ENCODE measurements around the gene NOS3. TPM values are rescaled to one million over a fixed set of nuclear protein-coding genes. Genes with fewer than 3 reads are reported as not detected.

NOS3 gene
- total and polyA plus RNA-seq, 2 experiments from 2014 or later: 0.32 to 0.83 TPM

- H3K4me2 ChIP-seq (ENCODE audit: unreplicated experiment): no peak overlapping the region
- no peak for DNase-seq
- in situ Hi-C loops (cut with MboI): no loop called here
- no peak overlapping the region for H3K4me3 ChIP-seq
- no peak overlapping the region for H3K27ac ChIP-seq
- no peaks in the 10 kb centered on the region for H3K9me2 ChIP-seq (ENCODE audit: insufficient read depth)
- H3K79me2 ChIP-seq (ENCODE audit: insufficient read depth): no peaks in the 10 kb centered on the region
- no peaks in the 10 kb centered on the region for H4K20me1 ChIP-seq (ENCODE audit: insufficient read depth)
- H3K36me3 ChIP-seq (ENCODE audit: low read depth): no peaks in the 10 kb centered on the region
- no peaks in the 10 kb centered on the region for H3F3A ChIP-seq (ENCODE audit: insufficient read depth)
- no peaks in the 10 kb centered on the region for H3K4me1 ChIP-seq (ENCODE audit: insufficient read depth)
- WGBS, 2 experiments (ENCODE audit: low coverage in 1 of 2, low lambda C conversion rate in 2 of 2, missing lambda C conversion rate in 2 of 2): 36 to 38% methylated on average over 4 of the region's 4 CpGs
- TF ChIP-seq EZH2 (IDR thresholded peaks at IDR 0.05; ENCODE audit: insufficient read depth, poor library complexity, severe bottlenecking): no peak
- TF ChIP-seq EZH2phosphoT487 (IDR thresholded peaks at IDR 0.05; ENCODE audit: insufficient read depth, low read depth): no peak
- H3K9me3 ChIP-seq (ENCODE audit: low read depth): no peaks in the 10 kb centered on the region
- H3K9ac ChIP-seq: no peak overlapping the region
- no peak overlapping the region for H2AFZ ChIP-seq
- 0 out of 2 replicates have a peak, but pooled peaks cover 6% of the 10 kb centered on the region for H3K27me3 ChIP-seq (replicated peaks; ENCODE audit: insufficient read depth)
Measured at GRCh38 chr7:150949564-150949963, 41.3 kb upstream of the NOS3 start.

DNA sequence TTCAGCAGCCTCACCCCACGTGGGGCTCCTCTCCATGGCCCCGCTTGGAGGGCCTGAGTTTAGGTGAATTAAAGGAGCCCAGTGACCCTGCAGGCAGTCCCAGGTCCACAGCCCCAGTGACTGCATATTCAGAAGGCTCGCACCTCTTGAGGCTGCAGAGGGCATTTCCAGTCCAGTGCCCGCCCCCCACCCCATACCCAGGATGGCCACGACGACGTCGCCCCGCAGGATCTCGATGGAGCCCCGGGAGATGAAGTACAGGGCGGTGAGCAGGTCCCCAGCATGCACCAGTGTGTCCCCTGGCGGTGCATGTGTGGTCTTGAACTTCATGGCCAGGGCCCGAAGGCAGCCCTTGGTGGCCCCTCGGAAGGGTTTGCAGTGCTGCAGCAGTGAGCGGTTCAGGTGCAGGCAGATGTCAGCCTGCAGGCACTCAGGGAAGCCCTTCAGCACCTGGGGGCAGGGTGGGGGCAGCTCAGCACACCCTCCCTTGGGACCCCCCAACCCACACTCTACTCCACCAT is 40.8 kb upstream of the NOS3 start:
- Histone ChIP-seq H3K9ac (no peak overlapping the region), H3K79me2 (ENCODE audit: insufficient read depth) (no peaks in the 10 kb centered on the region), H3K36me3 (ENCODE audit: low read depth) (no peaks in the 10 kb centered on the region), H3K27me3 (replicated peaks; ENCODE audit: insufficient read depth) (0 out of 2 replicates have a peak, but pooled peaks cover 6% of the 10 kb centered on the region), H2AFZ (no peak overlapping the region), H3K9me2 (ENCODE audit: insufficient read depth) (no peaks in the 10 kb centered on the region), H3K4me3 (no peak overlapping the region), H3K27ac (no peak overlapping the region), H3F3A (ENCODE audit: insufficient read depth) (no peaks in the 10 kb centered on the region), H4K20me1 (ENCODE audit: insufficient read depth) (no peaks in the 10 kb centered on the region), H3K4me2 (ENCODE audit: unreplicated experiment) (no peak overlapping the region), H3K9me3 (ENCODE audit: low read depth) (no peaks in the 10 kb centered on the region), H3K4me1 (ENCODE audit: insufficient read depth) (no peaks in the 10 kb centered on the region)
- no peak for DNase-seq
- in situ Hi-C loops (cut with MboI): no loop called here
- TF ChIP-seq EZH2phosphoT487 (IDR thresholded peaks at IDR 0.05; ENCODE audit: insufficient read depth, low read depth) (no peak), EZH2 (IDR thresholded peaks at IDR 0.05; ENCODE audit: insufficient read depth, poor library complexity, severe bottlenecking) (no peak)
- WGBS, 2 experiments (ENCODE audit: low coverage in 1 of 2, low lambda C conversion rate in 2 of 2, missing lambda C conversion rate in 2 of 2): 77 to 80% methylated on average over 11 to 15 of the region's 16 CpGs

GRCh38 chr7:150950496-150951180 is 40.2 kb upstream of the NOS3 start:
- Histone ChIP-seq H3K27me3 (replicated peaks; ENCODE audit: insufficient read depth) (0 out of 2 replicates have a peak, but pooled peaks cover 6% of the 10 kb centered on the region), H3K27ac (no peak overlapping the region), H3K9me3 (ENCODE audit: low read depth) (no peaks in the 10 kb centered on the region), H3F3A (ENCODE audit: insufficient read depth) (no peaks in the 10 kb centered on the region), H3K79me2 (ENCODE audit: insufficient read depth) (no peaks in the 10 kb centered on the region), H2AFZ (no peak overlapping the region), H3K4me1 (ENCODE audit: insufficient read depth) (no peaks in the 10 kb centered on the region), H3K4me3 (no peak overlapping the region), H3K9ac (no peak overlapping the region), H3K36me3 (ENCODE audit: low read depth) (no peaks in the 10 kb centered on the region), H4K20me1 (ENCODE audit: insufficient read depth) (no peaks in the 10 kb centered on the region), H3K9me2 (ENCODE audit: insufficient read depth) (no peaks in the 10 kb centered on the region), H3K4me2 (ENCODE audit: unreplicated experiment) (no peak overlapping the region)
- TF ChIP-seq EZH2phosphoT487 (IDR thresholded peaks at IDR 0.05; ENCODE audit: insufficient read depth, low read depth) (no peak), EZH2 (IDR thresholded peaks at IDR 0.05; ENCODE audit: insufficient read depth, poor library complexity, severe bottlenecking) (no peak)
- DNase-seq: no peak
- WGBS, 2 experiments (ENCODE audit: low coverage in 1 of 2, low lambda C conversion rate in 2 of 2, missing lambda C conversion rate in 2 of 2): 72 to 77% methylated on average over 27 of the region's 27 CpGs
- in situ Hi-C loops (cut with MboI): no loop called here

GRCh38 chr7:150951181-150951520 is 39.7 kb upstream of the NOS3 start:
- WGBS, 2 experiments (ENCODE audit: low coverage in 1 of 2, low lambda C conversion rate in 2 of 2, missing lambda C conversion rate in 2 of 2): 79% methylated on average over 10 of the region's 16 CpGs
- no peak for DNase-seq
- Histone ChIP-seq H3K9ac (no peak overlapping the region), H3F3A (ENCODE audit: insufficient read depth) (no peaks in the 10 kb centered on the region), H3K4me3 (no peak overlapping the region), H3K36me3 (ENCODE audit: low read depth) (no peaks in the 10 kb centered on the region), H3K27me3 (replicated peaks; ENCODE audit: insufficient read depth) (peaks cover 9% of the 10 kb centered on the region; the same call in 1 of the 2 replicates), H3K4me2 (ENCODE audit: unreplicated experiment) (no peak overlapping the region), H3K4me1 (ENCODE audit: insufficient read depth) (no peaks in the 10 kb centered on the region), H3K9me3 (ENCODE audit: low read depth) (no peaks in the 10 kb centered on the region), H3K79me2 (ENCODE audit: insufficient read depth) (no peaks in the 10 kb centered on the region), H3K27ac (no peak overlapping the region), H3K9me2 (ENCODE audit: insufficient read depth) (no peaks in the 10 kb centered on the region), H2AFZ (no peak overlapping the region), H4K20me1 (ENCODE audit: insufficient read depth) (no peaks in the 10 kb centered on the region)
- in situ Hi-C loops (cut with MboI): no loop called here
- TF ChIP-seq EZH2phosphoT487 (IDR thresholded peaks at IDR 0.05; ENCODE audit: insufficient read depth, low read depth): no peak
- TF ChIP-seq EZH2 (IDR thresholded peaks at IDR 0.05; ENCODE audit: insufficient read depth, poor library complexity, severe bottlenecking): no peak

All from GM23248 (cell line).